Sigmoid colon (tissue), 7 donors: ENCODE measurements around the gene RPUSD4. TPM values are rescaled to one million over a fixed set of nuclear protein-coding genes. Genes with fewer than 3 reads are reported as not detected.
A peak's percentile ranks its signal among the peaks of the same experiment; 100 is the strongest.

Experiments
- DNase-seq: peaks from one replicate; pipeline ENCODE4 v3.0.0-alpha.2; 2019
- H3K27ac ChIP-seq, 4 donors: fragments of 200-600 bp; sonication (generic); one replicate each; pipeline ENCODE4 v1.5.1; 2016 to 2019; ENCODE audit warnings: mild to moderate bottlenecking in 1 of 4
- H3K27me3 ChIP-seq, 3 donors: fragments of 200-600 bp; sonication (generic); one replicate each; pipeline ENCODE4 v1.5.1; 2019; ENCODE audit warnings: mild to moderate bottlenecking in 1 of 3
- H3K36me3 ChIP-seq, 4 donors: fragments of 200-600 bp; sonication (generic); one replicate each; pipeline ENCODE4 v1.5.1; 2016 to 2019
- H3K4me1 ChIP-seq, 4 donors: fragments of 200-600 bp; sonication (generic); one replicate each; pipeline ENCODE4 v1.5.1; 2017 to 2019
- H3K4me3 ChIP-seq, 4 donors: fragments of 200-600 bp; sonication (generic); one replicate each; pipeline ENCODE4 v1.5.1; 2017 to 2019; ENCODE audit warnings: mild to moderate bottlenecking in 2 of 4, moderate library complexity in 1 of 4
- H3K9me3 ChIP-seq, 4 donors: fragments of 200-600 bp in 3 of 4; sonication (generic) in 3 of 4; one replicate each; pipeline versions ENCODE4 v1.5.1 to v1.6.1; 2013 to 2019
- EP300 ChIP-seq, 4 donors: sonication (generic); formaldehyde crosslinking; IDR thresholded peaks; one replicate each; pipeline ENCODE4 v1.6.1; 2017; ENCODE audit warnings: antibody characterized with exemption in 4 of 4
- POLR2A ChIP-seq, 2 donors: fragments of 450-650 bp; IDR thresholded peaks; one replicate each; pipeline ENCODE4 v1.6.1; 2016; ENCODE audit warnings: antibody characterized with exemption in 2 of 2, mild to moderate bottlenecking in 2 of 2, moderate library complexity in 2 of 2
- POLR2AphosphoS5 ChIP-seq, 4 donors: sonication (generic); formaldehyde crosslinking; IDR thresholded peaks; one replicate each; pipeline ENCODE4 v1.6.1; 2017; ENCODE audit warnings: antibody characterized with exemption in 4 of 4
- WGBS, 2 donors: extraction: QIAGEN DNeasy Blood & Tissue Kit; methylation state at CpG; one replicate each; pipeline ENCODE4 v1.1.7; 2013; 5-methylcytosine and 5-hydroxymethylcytosine counted together
- intact Hi-C: fragments of 100-400 bp; cut with DNase I; formaldehyde crosslinking; loops from one replicate; pipeline ENCODE4 v1.15.1; 2023
- polyA plus RNA-seq, 3 donors: library from polyadenylated mRNA; stranded (reverse); fragments of 200-250 nt; gene quantifications; one replicate each; pipeline ENCODE4 v1.2.3, GENCODE V29; 2013
- total RNA-seq, 4 donors: library from RNA; depleted of rRNA; stranded (reverse); fragments of >200 nt; gene quantifications; one replicate each; pipeline ENCODE4 v1.1.0, GENCODE V29; 2016
- TF ChIP-seq, protein P1 (sequence below), 4 experiments: fragments of 450-650 bp in 3 of 4; fragments of 200-600 bp in 1 of 4; IDR thresholded peaks; one replicate each; pipeline ENCODE4 v1.5.1; 2016 to 2019; ENCODE audit warnings: antibody characterized with exemption in 4 of 4, mild to moderate bottlenecking in 3 of 4, moderate library complexity in 2 of 4
- donor health status: healthy with polysubstance abuse.
- donor health status: Bipolar disorder and iron deficiency.
- donor health status: healthy.

RPUSD4 gene
- total and polyA plus RNA-seq, 7 donors: 7.9 to 24.4 (median 16.0) TPM

DNA sequence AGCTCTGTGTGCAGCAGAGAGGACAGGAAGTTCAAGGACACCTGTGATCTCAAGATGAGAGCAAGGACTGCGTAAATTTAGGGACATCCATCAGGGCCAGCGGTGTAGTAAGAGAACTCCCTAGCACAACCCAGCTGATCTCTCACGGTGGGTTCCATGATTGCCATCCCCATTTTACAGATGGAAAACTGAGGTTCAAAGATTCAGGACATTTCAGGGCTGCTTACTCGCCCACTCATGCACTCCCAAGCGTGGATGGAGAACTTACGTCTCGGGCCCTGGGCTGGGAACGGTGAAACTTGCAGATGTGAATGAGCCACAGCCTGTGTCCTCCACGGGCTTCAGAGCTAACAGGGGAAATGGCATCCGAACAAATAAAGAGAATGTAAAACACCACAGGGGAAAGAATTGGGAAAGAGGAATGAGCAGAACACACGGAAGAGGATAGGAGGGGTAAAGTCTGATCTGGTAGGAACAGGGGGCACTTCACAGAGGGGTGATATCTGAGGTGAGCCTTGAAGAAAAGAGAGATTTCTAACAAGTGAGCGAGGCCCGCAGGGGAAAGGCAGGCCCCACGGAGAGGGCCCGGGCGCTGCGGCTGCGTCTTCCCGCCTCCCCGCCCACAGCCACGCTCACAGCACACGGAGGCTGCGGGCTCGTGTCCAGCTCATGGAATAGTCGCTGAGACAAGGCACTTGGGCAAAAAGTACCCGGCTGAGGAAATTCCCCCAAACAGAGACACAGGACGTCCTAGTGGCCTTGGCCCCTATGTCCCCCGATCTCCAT, 55.9 kb downstream of the RPUSD4 start:
- no peak for DNase-seq
- Histone ChIP-seq H3K9me3 (no peaks in the 10 kb centered on the region), H3K36me3 (no peaks in the 10 kb centered on the region), H3K27me3 (no peaks in the 10 kb centered on the region), H3K4me1 (no peaks in the 10 kb centered on the region), H3K27ac (no peak overlapping the region), H3K4me3 (no peak overlapping the region)
- WGBS, 2 donors: 93 to 94% methylated on average over 28 of the region's 28 CpGs
- TF ChIP-seq POLR2AphosphoS5 (IDR thresholded peaks at IDR 0.05) (no peak), EP300 (IDR thresholded peaks at IDR 0.05) (no peak)
- TF ChIP-seq, protein P1, sequence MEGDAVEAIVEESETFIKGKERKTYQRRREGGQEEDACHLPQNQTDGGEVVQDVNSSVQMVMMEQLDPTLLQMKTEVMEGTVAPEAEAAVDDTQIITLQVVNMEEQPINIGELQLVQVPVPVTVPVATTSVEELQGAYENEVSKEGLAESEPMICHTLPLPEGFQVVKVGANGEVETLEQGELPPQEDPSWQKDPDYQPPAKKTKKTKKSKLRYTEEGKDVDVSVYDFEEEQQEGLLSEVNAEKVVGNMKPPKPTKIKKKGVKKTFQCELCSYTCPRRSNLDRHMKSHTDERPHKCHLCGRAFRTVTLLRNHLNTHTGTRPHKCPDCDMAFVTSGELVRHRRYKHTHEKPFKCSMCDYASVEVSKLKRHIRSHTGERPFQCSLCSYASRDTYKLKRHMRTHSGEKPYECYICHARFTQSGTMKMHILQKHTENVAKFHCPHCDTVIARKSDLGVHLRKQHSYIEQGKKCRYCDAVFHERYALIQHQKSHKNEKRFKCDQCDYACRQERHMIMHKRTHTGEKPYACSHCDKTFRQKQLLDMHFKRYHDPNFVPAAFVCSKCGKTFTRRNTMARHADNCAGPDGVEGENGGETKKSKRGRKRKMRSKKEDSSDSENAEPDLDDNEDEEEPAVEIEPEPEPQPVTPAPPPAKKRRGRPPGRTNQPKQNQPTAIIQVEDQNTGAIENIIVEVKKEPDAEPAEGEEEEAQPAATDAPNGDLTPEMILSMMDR (IDR thresholded peaks at IDR 0.05): no peak
- intact Hi-C loops: no loop called here

DNA sequence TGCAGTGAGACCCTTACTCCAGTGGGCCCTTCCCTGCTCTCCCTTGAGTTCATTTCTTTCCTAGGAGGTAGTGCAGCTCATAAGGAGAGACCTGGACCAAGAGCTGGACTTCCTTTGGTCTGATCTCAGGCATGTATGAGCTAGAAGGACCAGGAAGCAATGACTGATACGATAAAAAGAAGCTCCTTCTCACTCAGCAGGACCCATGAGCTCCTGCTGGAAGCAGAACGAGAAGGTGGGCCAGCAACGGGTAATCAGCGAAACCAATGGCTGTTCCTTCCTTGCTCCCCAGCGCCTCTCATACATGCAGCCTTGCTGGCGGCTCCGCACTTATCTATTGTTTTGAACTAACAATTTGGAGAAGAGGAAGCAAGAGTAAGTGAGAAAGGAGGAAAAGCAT, 56.8 kb downstream of the RPUSD4 start:
- Histone ChIP-seq H3K27me3 (no peaks in the 10 kb centered on the region), H3K27ac (no peak overlapping the region), H3K4me3 (no peak overlapping the region), H3K36me3 (no peaks in the 10 kb centered on the region), H3K4me1 (no peaks in the 10 kb centered on the region), H3K9me3 (no peaks in the 10 kb centered on the region)
- TF ChIP-seq POLR2AphosphoS5 (IDR thresholded peaks at IDR 0.05) (no peak), POLR2A (IDR thresholded peaks at IDR 0.05) (no peak), EP300 (IDR thresholded peaks at IDR 0.05) (no peak)
- TF ChIP-seq, protein P1 (IDR thresholded peaks at IDR 0.05): no peak
- intact Hi-C loops: no loop called here
- 91 to 93% methylated on average over 7 of the region's 7 CpGs for WGBS, 2 donors
- no peak for DNase-seq

DNA sequence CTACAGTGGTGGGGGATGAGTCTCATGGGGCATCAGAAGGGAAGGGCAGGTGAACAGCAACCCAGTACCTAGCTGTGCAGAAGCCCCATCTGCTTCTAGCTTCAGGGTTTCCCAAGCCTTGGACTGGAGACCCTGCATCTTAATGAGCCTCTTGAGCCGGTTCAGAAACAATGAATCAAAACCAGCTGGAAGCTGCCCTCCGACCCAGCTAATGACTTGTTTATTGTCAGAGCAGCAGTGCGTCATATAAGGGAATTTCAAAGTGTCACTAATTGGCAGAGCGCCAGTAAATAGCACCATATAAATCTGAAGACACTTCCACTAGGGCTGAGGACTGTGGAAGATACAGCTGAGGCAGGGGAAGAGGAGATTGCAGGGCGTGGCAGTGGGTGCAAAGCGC, 57.5 kb downstream of the RPUSD4 start:
- TF ChIP-seq EP300 (IDR thresholded peaks at IDR 0.05): no peak
- peak in 1 of 4 donors; percentile 22 for TF ChIP-seq POLR2AphosphoS5 (IDR thresholded peaks at IDR 0.05)
- TF ChIP-seq, protein P1 (IDR thresholded peaks at IDR 0.05): no peak
- intact Hi-C loops: no loop called here
- DNase-seq: peak; percentile 62
- Histone ChIP-seq H3K27ac (no peak overlapping the region), H3K36me3 (no peaks in the 10 kb centered on the region), H3K27me3 (no peaks in the 10 kb centered on the region), H3K9me3 (no peaks in the 10 kb centered on the region), H3K4me1 (no peaks in the 10 kb centered on the region), H3K4me3 (no peak overlapping the region)
- WGBS, 2 donors: 16 to 57% methylated on average over 6 of the region's 6 CpGs

DNA sequence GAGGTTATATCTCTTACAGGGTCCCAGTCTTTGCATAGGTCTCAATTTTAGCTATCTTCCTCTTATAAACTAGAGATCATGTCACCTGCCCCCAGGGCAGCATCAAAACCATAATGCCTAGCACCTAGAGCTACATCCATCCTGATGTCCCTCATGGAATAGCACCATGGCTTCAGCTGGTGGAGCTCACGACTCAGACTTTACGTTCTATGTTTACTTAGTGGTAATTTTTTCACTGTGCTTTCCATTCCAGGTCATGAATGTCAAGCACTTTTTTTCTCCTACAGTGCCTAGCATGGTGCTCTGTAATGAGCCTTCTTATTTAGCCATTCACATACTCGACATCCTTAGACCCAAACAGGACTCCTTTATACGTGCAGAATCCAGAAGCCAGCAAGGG, 58.4 kb downstream of the RPUSD4 start:
- DNase-seq: no peak

More for the DNA sequence above, 58.4 kb downstream of the RPUSD4 start:
- intact Hi-C loops: no loop called here
- no peaks in the 10 kb centered on the region for H3K36me3 ChIP-seq
- H3K4me1 ChIP-seq: no peaks in the 10 kb centered on the region
- 61 to 80% methylated on average over 4 of the region's 4 CpGs for WGBS, 2 donors
- no peak overlapping the region for H3K27ac ChIP-seq
- H3K27me3 ChIP-seq: no peaks in the 10 kb centered on the region
- TF ChIP-seq, protein P1 (IDR thresholded peaks at IDR 0.05): no peak
- H3K9me3 ChIP-seq: no peaks in the 10 kb centered on the region
- H3K4me3 ChIP-seq: no peak overlapping the region
